ENCODE data around the gene ATRX. TPM values are rescaled to one million over a fixed set of nuclear protein-coding genes. Genes with fewer than 3 reads are reported as not detected.

Gene ATRX
- total and polyA plus RNA-seq, 2 of the 8 experiments (the other 6 are each of a cell fraction or from before 2014, with no cell fraction given), result 28.4 to 97.8 TPM

DNA sequence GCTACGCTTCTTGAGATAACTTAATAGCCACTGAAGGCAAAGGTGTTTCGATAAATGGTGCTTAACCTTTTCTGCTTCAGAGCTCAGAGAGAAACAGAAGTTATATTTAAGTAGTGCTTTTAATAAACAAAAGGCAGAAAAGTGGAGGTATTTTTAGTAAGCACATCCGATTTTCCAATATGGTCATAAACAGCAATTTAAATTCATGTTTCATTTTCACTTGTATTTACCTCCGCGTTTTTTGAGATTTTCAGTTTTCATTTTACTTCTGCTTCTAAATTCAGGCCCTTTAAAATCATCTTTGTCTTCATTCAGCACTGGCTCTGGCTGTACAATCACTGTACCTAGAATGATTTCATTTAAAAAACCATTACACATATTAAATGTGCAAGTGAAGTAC lies 92.4 kb downstream of the ATRX start:
- POLR2A ChIA-PET (ENCODE audit: partially characterized antibody), result no interaction called here
- no peak overlapping the region for H3K14ac ChIP-seq (ENCODE audit: insufficient read length)
- no peaks in the 10 kb centered on the region for H3K4me1 ChIP-seq (replicated peaks in 1 of 4; ENCODE audit: control insufficient read depth in 3 of 4, insufficient read depth in 4 of 4, low read length in 3 of 4)
- WGBS, 2 experiments (ENCODE audit: extremely low coverage in 1 of 2, insufficient coverage in 1 of 2, insufficient read length in 1 of 2, insufficient replicate concordance in 2 of 2, low coverage in 1 of 2, low lambda C conversion rate in 2 of 2, missing lambda C conversion rate in 1 of 2), result 92% methylated on average over 5 of the region's 5 CpGs; no CpG with 5 or more reads in 1 of the 2 experiments
- no peak overlapping the region for H2BK15ac ChIP-seq (ENCODE audit: low read length)
- H3K9me3 ChIP-seq (ENCODE audit: insufficient read depth in 2 of 2, low read depth in 1 of 2, low read length in 1 of 2), result no peaks in the 10 kb centered on the region
- H4K5ac ChIP-seq (ENCODE audit: insufficient read length, low read depth, low read length), result no peak overlapping the region
- no peak overlapping the region for H2BK12ac ChIP-seq (ENCODE audit: low read depth, low read length)
- H3K9ac ChIP-seq (replicated peaks in 1 of 4; ENCODE audit: extremely low read depth in 1 of 4, low read depth in 3 of 4, low read length in 3 of 4), result no peak overlapping the region
- H3K4ac ChIP-seq (replicated peaks; ENCODE audit: insufficient read length, low read depth, low read length), result no peak overlapping the region
- H4K20me1 ChIP-seq (replicated peaks in 1 of 2; ENCODE audit: control insufficient read depth in 1 of 2, insufficient read depth in 2 of 2, low read length in 2 of 2), result no peaks in the 10 kb centered on the region
- no peak overlapping the region for H3K4me3 ChIP-seq (ENCODE audit: extremely low read depth in 1 of 4, insufficient read depth in 2 of 4, low read depth in 3 of 4, low read length in 4 of 4)
- H3K79me2 ChIP-seq (ENCODE audit: control insufficient read depth in 1 of 2, insufficient read depth in 2 of 2, low read length in 2 of 2), result no peaks in the 10 kb centered on the region; a peak in 1 of 4 replicates
- H2BK20ac ChIP-seq (ENCODE audit: low read length), result no peak overlapping the region
- no peak overlapping the region for H2BK120ac ChIP-seq (replicated peaks; ENCODE audit: low read depth, low read length)
- no peaks in the 10 kb centered on the region for H3K23me2 ChIP-seq (ENCODE audit: low read depth, low read length)
- CTCF ChIA-PET (ENCODE audit: partially characterized antibody), result no interaction called here
- H2AK5ac ChIP-seq (ENCODE audit: low read depth, low read length), result no peak overlapping the region
- no peak overlapping the region for H4K91ac ChIP-seq (replicated peaks; ENCODE audit: insufficient read length, low read length)
- no peak overlapping the region for H2BK5ac ChIP-seq (ENCODE audit: low read depth, low read length)
- peaks cover 0 to 42% (median 5%) of the 10 kb centered on the region in 4 experiments; a peak in 2 of 8 replicates for H3K36me3 ChIP-seq (ENCODE audit: control insufficient read depth in 2 of 4, insufficient read depth in 4 of 4, low read length in 3 of 4)
- TF ChIP-seq RBBP5 (IDR thresholded peaks at IDR 0.05; ENCODE audit: borderline replicate concordance, low read depth, low read length) (no peak), SIX5 (IDR thresholded peaks at IDR 0.05; ENCODE audit: low read depth, low read length) (no peak)
- TF ChIP-seq, protein P1, sequence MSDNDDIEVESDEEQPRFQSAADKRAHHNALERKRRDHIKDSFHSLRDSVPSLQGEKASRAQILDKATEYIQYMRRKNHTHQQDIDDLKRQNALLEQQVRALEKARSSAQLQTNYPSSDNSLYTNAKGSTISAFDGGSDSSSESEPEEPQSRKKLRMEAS (IDR thresholded peaks at IDR 0.05), result no peak
- TF ChIP-seq, protein P2, sequence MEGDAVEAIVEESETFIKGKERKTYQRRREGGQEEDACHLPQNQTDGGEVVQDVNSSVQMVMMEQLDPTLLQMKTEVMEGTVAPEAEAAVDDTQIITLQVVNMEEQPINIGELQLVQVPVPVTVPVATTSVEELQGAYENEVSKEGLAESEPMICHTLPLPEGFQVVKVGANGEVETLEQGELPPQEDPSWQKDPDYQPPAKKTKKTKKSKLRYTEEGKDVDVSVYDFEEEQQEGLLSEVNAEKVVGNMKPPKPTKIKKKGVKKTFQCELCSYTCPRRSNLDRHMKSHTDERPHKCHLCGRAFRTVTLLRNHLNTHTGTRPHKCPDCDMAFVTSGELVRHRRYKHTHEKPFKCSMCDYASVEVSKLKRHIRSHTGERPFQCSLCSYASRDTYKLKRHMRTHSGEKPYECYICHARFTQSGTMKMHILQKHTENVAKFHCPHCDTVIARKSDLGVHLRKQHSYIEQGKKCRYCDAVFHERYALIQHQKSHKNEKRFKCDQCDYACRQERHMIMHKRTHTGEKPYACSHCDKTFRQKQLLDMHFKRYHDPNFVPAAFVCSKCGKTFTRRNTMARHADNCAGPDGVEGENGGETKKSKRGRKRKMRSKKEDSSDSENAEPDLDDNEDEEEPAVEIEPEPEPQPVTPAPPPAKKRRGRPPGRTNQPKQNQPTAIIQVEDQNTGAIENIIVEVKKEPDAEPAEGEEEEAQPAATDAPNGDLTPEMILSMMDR (IDR thresholded peaks at IDR 0.05; ENCODE audit: control extremely low read depth in 1 of 3, insufficient read depth in 1 of 3, low read depth in 1 of 3, low read length in 3 of 3), result no peak
- H3K18ac ChIP-seq (ENCODE audit: extremely low read depth, low read length), result no peak overlapping the region
- no peak overlapping the region for H3K27ac ChIP-seq (ENCODE audit: low read depth, low read length)
- no peak overlapping the region for H4K8ac ChIP-seq (ENCODE audit: extremely low read depth, insufficient read depth, low read length)
- H3K23ac ChIP-seq (ENCODE audit: insufficient read length), result no peak overlapping the region
- no peak for DNase-seq (ENCODE audit: low read depth in 1 of 2, low spot score in 2 of 2)
- no peaks in the 10 kb centered on the region for H3K27me3 ChIP-seq (replicated peaks in 1 of 4; ENCODE audit: control insufficient read depth in 3 of 4, extremely low read depth in 1 of 4, insufficient read depth in 3 of 4, low read length in 3 of 4)
- no peak for FAIRE-seq
- H3K56ac ChIP-seq (replicated peaks; ENCODE audit: insufficient read length, low read depth, low read length), result no peak overlapping the region
- no peaks in the 10 kb centered on the region for H3K79me1 ChIP-seq (ENCODE audit: low read depth, low read length)
- no peak overlapping the region for H2AFZ ChIP-seq (ENCODE audit: low read length)
- no peak overlapping the region for H3K4me2 ChIP-seq (ENCODE audit: insufficient read depth in 1 of 2, low read depth in 2 of 2, low read length in 2 of 2)

All from H1 (cell line).